Liver (tissue), 9 donors: Measurements from ENCODE around the gene CYP2B6. TPM values are rescaled to one million over a fixed set of nuclear protein-coding genes. Genes with fewer than 3 reads are reported as not detected.
A peak's percentile ranks its signal among the peaks of the same experiment; 100 is the strongest.

Experiments used
- DNase-seq: peaks from one replicate; pipeline ENCODE4 v3.0.0-alpha.2; 2017; ENCODE audit warnings: low spot score
- H3K27ac ChIP-seq, 2 donors: one replicate each; pipeline ENCODE4 v1.7.0; 2013; ENCODE audit warnings: inconsistent platforms in 2 of 2, low read length in 2 of 2, control low read depth in 1 of 2, low read depth in 1 of 2, mild to moderate bottlenecking in 1 of 2
- H3K27me3 ChIP-seq, 4 donors: one replicate each; pipeline versions ENCODE4 v1.6.1 to v1.7.0; 2013; ENCODE audit warnings: low read length in 3 of 4, inconsistent platforms in 1 of 4, mild to moderate bottlenecking in 1 of 4, moderate library complexity in 1 of 4; ENCODE audit not compliant: control insufficient read depth in 4 of 4, insufficient read depth in 4 of 4
- H3K36me3 ChIP-seq, 4 donors: one replicate each; pipeline versions ENCODE4 v1.6.1 to v1.7.0; 2013; ENCODE audit warnings: low read length in 3 of 4, mild to moderate bottlenecking in 3 of 4, low read depth in 1 of 4, moderate library complexity in 1 of 4; ENCODE audit not compliant: control insufficient read depth in 4 of 4, insufficient read depth in 3 of 4
- H3K4me1 ChIP-seq, 4 donors: one replicate each; pipeline versions ENCODE4 v1.6.1 to v1.7.0; 2013; ENCODE audit warnings: low read length in 3 of 4, mild to moderate bottlenecking in 3 of 4, moderate library complexity in 1 of 4; ENCODE audit not compliant: control insufficient read depth in 4 of 4, insufficient read depth in 4 of 4
- H3K4me3 ChIP-seq, 3 donors: one replicate each; pipeline versions ENCODE4 v1.6.1 to v1.7.0; 2013; ENCODE audit warnings: low read length in 3 of 3, control low read depth in 1 of 3, low read depth in 1 of 3, mild to moderate bottlenecking in 1 of 3
- H3K9ac ChIP-seq, 2 donors: one replicate each; pipeline ENCODE4 v1.7.0; 2013; ENCODE audit warnings: low read length in 2 of 2, mild to moderate bottlenecking in 2 of 2, moderate library complexity in 2 of 2, control low read depth in 1 of 2, low read depth in 1 of 2
- H3K9me3 ChIP-seq, 4 donors: one replicate each; pipeline versions ENCODE4 v1.6.1 to v1.7.0; 2013; ENCODE audit warnings: low read length in 3 of 4; ENCODE audit not compliant: control insufficient read depth in 4 of 4
- ATF3 ChIP-seq: IDR thresholded peaks from 2 replicates; pipeline ENCODE4 v1.6.1; 2016; ENCODE audit warnings: antibody characterized with exemption
- EGR1 ChIP-seq, 2 donors: IDR thresholded peaks; 2 replicates each; pipeline ENCODE4 v1.6.1; 2016 to 2018; ENCODE audit warnings: antibody characterized with exemption in 2 of 2, low read depth in 2 of 2
- FOXA2 ChIP-seq: IDR thresholded peaks from 2 replicates; pipeline ENCODE4 v1.6.1; 2016; ENCODE audit warnings: antibody characterized with exemption
- GABPA ChIP-seq, 2 donors: IDR thresholded peaks in 1 of 2; conservative IDR thresholded peaks in 1 of 2; 2 replicates each; pipeline ENCODE4 v1.6.1; 2016; ENCODE audit warnings: antibody characterized with exemption in 2 of 2, mild to moderate bottlenecking in 1 of 2, moderate library complexity in 1 of 2
- HNF4A ChIP-seq, 2 donors: conservative IDR thresholded peaks; 2 replicates each; pipeline ENCODE4 v1.6.1; 2016; ENCODE audit warnings: antibody characterized with exemption in 2 of 2, mild to moderate bottlenecking in 2 of 2
- JUND ChIP-seq, 2 donors: IDR thresholded peaks; 2 replicates each; pipeline ENCODE4 v1.6.1; 2016; ENCODE audit warnings: antibody characterized with exemption in 2 of 2
- MAX ChIP-seq: IDR thresholded peaks from 2 replicates; pipeline ENCODE4 v1.6.1; 2016; ENCODE audit warnings: antibody characterized with exemption
- NR2F2 ChIP-seq: IDR thresholded peaks from 2 replicates; pipeline ENCODE4 v1.6.1; 2016; ENCODE audit warnings: antibody characterized with exemption
- RAD21 ChIP-seq, 2 donors: IDR thresholded peaks; 2 replicates each; pipeline ENCODE4 v1.6.1; 2016; ENCODE audit warnings: antibody characterized with exemption in 2 of 2, mild to moderate bottlenecking in 2 of 2
- RXRA ChIP-seq, 2 donors: IDR thresholded peaks; 2 replicates each; pipeline ENCODE4 v1.6.1; 2017 to 2018; ENCODE audit warnings: antibody characterized with exemption in 2 of 2, mild to moderate bottlenecking in 1 of 2
- SP1 ChIP-seq: IDR thresholded peaks from 2 replicates; pipeline ENCODE4 v1.6.1; 2018; ENCODE audit warnings: antibody characterized with exemption, mild to moderate bottlenecking
- WGBS: extraction: QIAGEN DNeasy Blood & Tissue Kit; methylation state at CpG from one replicate; pipeline ENCODE4 v1.1.7; 2013; 5-methylcytosine and 5-hydroxymethylcytosine counted together
- polyA plus RNA-seq, 2 donors: library from polyadenylated mRNA; stranded (reverse) in 1 of 2; unstranded in 1 of 2; fragments of 200-250 nt in 1 of 2; fragments of >200 nt in 1 of 2; fragmentation: Nextera tagmentation in 1 of 2; extraction: Ambion mirVana in 1 of 2; gene quantifications; one replicate each; pipeline versions ENCODE4 v1.2.1 to v1.2.3, GENCODE V29; 2013 to 2015
- total RNA-seq, 2 donors: library from RNA; depleted of rRNA; stranded (reverse); fragments of >200 nt; gene quantifications; one replicate each; pipeline ENCODE4 v1.2.3, GENCODE V29; 2014
- TF ChIP-seq, protein P1 (sequence below): fragments of 150-350 bp; IDR thresholded peaks from 2 replicates; pipeline ENCODE4 v1.5.1; 2017; ENCODE audit warnings: improper control_type of control experiment, low read depth, low read length; ENCODE audit not compliant: missing input control
- TF ChIP-seq, protein P2 (sequence below): IDR thresholded peaks from 2 replicates; pipeline ENCODE4 v1.6.1; 2016; ENCODE audit warnings: antibody characterized with exemption, mild to moderate bottlenecking
- donor health status: healthy.
- donor health status: healthy.
- donor health status: healthy.
- donor health status: healthy.
- donor health status: healthy.

The CYP2B6 gene
- total and polyA plus RNA-seq, 4 donors: 13.0 to 751 (median 16.6) TPM; not detected in 1

- DNase-seq: peak; percentile 74
- no peak overlapping the region for H3K27ac ChIP-seq
- no peak overlapping the region for H3K9ac ChIP-seq
- no peaks in the 10 kb centered on the region for H3K36me3 ChIP-seq
- peaks cover 0 to 18% (median 4%) of the 10 kb centered on the region in 4 donors for H3K4me1 ChIP-seq
- H3K9me3 ChIP-seq: no peaks in the 10 kb centered on the region
- TF ChIP-seq HNF4A (conservative IDR thresholded peaks at IDR 0.05) (peak in 1 of 2 donors; percentile 21), RAD21 (IDR thresholded peaks at IDR 0.05) (peak; percentile 88 to 94), ATF3 (no peak)
- TF ChIP-seq, protein P1, sequence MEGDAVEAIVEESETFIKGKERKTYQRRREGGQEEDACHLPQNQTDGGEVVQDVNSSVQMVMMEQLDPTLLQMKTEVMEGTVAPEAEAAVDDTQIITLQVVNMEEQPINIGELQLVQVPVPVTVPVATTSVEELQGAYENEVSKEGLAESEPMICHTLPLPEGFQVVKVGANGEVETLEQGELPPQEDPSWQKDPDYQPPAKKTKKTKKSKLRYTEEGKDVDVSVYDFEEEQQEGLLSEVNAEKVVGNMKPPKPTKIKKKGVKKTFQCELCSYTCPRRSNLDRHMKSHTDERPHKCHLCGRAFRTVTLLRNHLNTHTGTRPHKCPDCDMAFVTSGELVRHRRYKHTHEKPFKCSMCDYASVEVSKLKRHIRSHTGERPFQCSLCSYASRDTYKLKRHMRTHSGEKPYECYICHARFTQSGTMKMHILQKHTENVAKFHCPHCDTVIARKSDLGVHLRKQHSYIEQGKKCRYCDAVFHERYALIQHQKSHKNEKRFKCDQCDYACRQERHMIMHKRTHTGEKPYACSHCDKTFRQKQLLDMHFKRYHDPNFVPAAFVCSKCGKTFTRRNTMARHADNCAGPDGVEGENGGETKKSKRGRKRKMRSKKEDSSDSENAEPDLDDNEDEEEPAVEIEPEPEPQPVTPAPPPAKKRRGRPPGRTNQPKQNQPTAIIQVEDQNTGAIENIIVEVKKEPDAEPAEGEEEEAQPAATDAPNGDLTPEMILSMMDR: peak; percentile 82
- H3K27me3 ChIP-seq: no peaks in the 10 kb centered on the region
- H3K4me3 ChIP-seq: no peak overlapping the region
- WGBS: 12% methylated on average over 4 of the region's 4 CpGs
Measured at GRCh38 chr19:40974633-40975037, 16.4 kb upstream of the CYP2B6 start.

DNA sequence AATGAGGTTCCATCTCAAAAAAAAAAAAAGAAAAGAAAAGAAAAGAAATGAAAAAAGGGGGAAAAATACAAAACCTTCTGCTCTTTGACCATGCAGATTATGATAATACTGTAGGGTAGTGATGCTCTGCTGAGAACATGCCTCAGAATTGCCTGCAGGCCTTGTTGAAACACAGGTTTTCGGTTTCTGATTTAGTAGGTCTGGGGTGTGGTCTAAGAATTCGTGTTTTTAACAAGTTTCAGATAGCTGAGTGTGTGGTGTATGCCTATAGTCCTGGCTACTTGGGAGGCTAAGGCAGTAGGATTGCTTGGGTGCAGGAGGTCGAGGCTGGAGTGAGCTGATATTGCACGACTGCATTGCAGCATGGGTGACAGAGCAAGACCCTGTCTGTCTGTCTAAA is 14.9 kb upstream of the CYP2B6 start:
- no peak for TF ChIP-seq JUND (IDR thresholded peaks at IDR 0.05)
- TF ChIP-seq MAX: no peak
- TF ChIP-seq RXRA (IDR thresholded peaks at IDR 0.05): no peak
- TF ChIP-seq EGR1 (IDR thresholded peaks at IDR 0.05; ENCODE audit: low read depth in 2 of 2): no peak
- TF ChIP-seq ATF3: no peak
- TF ChIP-seq, protein P2, sequence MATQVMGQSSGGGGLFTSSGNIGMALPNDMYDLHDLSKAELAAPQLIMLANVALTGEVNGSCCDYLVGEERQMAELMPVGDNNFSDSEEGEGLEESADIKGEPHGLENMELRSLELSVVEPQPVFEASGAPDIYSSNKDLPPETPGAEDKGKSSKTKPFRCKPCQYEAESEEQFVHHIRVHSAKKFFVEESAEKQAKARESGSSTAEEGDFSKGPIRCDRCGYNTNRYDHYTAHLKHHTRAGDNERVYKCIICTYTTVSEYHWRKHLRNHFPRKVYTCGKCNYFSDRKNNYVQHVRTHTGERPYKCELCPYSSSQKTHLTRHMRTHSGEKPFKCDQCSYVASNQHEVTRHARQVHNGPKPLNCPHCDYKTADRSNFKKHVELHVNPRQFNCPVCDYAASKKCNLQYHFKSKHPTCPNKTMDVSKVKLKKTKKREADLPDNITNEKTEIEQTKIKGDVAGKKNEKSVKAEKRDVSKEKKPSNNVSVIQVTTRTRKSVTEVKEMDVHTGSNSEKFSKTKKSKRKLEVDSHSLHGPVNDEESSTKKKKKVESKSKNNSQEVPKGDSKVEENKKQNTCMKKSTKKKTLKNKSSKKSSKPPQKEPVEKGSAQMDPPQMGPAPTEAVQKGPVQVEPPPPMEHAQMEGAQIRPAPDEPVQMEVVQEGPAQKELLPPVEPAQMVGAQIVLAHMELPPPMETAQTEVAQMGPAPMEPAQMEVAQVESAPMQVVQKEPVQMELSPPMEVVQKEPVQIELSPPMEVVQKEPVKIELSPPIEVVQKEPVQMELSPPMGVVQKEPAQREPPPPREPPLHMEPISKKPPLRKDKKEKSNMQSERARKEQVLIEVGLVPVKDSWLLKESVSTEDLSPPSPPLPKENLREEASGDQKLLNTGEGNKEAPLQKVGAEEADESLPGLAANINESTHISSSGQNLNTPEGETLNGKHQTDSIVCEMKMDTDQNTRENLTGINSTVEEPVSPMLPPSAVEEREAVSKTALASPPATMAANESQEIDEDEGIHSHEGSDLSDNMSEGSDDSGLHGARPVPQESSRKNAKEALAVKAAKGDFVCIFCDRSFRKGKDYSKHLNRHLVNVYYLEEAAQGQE: no peak
- no peak for TF ChIP-seq FOXA2
- TF ChIP-seq GABPA (IDR thresholded peaks at IDR 0.05 in 1 of 2, conservative IDR thresholded peaks at IDR 0.05 in 1 of 2): no peak
- no peak for TF ChIP-seq NR2F2
- TF ChIP-seq SP1: no peak
- Histone ChIP-seq H3K4me1 (peaks cover 2 to 31% (median 10%) of the 10 kb centered on the region in 4 donors), H3K27ac (no peak overlapping the region), H3K4me3 (no peak overlapping the region), H3K9me3 (no peaks in the 10 kb centered on the region), H3K36me3 (no peaks in the 10 kb centered on the region), H3K9ac (no peak overlapping the region), H3K27me3 (no peaks in the 10 kb centered on the region)
- WGBS: 85% methylated on average over 4 of the region's 4 CpGs
- DNase-seq: no peak
